IPS-11a (cell line): ENCODE results near the gene SYNDIG1.

Experiments
- H3K4me3 ChIP-seq: one replicate; pipeline ENCODE4 v1.5.1; 2013; ENCODE audit warnings: low read depth, low read length, control low read depth

The SYNDIG1 gene

GRCh38 chr20:24519476-24519875 lies 50.0 kb downstream of the SYNDIG1 start:
- H3K4me3 ChIP-seq, result no peak overlapping the region

GRCh38 chr20:24521032-24521431 lies 51.6 kb downstream of the SYNDIG1 start:
- H3K4me3 ChIP-seq, result no peak overlapping the region

DNA sequence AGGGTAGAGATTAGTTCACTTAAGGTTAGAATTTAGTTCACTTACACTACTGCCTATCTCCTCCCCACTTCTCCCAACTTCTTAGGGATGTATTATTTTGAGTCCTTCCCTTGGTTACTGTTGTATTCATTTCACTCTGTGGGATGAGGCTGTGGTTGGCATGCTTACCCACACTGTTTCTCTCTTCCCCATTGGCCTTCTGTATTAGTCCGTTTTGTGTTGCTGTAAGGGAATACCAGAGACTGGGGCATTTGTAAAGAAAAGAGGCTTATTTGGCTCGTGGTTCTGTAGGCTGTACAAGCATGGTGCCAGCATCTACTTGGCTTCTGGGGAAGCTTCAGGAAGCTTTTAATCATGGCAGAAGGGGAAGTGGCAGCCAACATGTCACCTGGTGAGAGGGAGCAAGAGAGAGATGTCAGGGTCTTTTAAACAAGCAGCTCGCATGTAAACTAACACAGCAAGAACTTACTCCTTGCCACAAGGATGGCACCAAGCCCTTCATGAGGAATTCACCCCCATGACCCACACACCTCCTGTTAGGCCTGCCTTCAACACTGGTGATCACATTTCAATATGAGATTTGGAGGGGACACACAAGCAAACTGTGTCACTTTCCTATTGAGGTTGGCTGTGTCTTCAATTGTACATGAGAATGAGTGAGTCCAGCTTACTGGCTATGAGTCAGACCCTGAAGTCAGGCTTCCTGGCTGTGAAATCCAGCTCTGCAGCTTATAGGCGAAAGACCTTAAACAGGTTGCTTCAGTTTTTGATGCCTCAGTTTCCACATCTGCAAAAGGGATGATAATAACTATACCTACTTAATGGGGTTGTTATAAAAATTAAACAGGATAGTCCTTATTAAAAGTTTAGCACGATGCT lies 53.3 kb downstream of the SYNDIG1 start:
- no peak overlapping the region for H3K4me3 ChIP-seq

DNA sequence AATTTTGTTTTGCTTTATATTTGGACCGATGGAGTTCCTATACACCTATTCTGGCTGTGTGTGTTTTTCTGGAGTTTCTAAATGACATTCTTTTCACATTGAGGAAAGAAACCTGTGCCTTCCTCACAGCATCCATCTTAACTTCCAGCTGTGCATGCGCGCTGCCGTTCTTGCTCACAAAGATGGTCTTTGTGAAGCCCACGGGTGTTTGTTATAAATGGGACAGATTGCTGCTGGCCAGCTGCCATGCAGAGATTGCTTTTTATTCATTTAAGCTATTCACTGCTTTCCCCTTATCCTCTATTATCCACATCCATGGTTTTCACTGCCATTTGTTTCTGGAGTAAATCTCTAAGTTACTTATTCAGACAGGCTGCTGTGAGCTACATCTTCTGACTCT lies 54.2 kb downstream of the SYNDIG1 start:
- H3K4me3 ChIP-seq, result no peak overlapping the region

DNA sequence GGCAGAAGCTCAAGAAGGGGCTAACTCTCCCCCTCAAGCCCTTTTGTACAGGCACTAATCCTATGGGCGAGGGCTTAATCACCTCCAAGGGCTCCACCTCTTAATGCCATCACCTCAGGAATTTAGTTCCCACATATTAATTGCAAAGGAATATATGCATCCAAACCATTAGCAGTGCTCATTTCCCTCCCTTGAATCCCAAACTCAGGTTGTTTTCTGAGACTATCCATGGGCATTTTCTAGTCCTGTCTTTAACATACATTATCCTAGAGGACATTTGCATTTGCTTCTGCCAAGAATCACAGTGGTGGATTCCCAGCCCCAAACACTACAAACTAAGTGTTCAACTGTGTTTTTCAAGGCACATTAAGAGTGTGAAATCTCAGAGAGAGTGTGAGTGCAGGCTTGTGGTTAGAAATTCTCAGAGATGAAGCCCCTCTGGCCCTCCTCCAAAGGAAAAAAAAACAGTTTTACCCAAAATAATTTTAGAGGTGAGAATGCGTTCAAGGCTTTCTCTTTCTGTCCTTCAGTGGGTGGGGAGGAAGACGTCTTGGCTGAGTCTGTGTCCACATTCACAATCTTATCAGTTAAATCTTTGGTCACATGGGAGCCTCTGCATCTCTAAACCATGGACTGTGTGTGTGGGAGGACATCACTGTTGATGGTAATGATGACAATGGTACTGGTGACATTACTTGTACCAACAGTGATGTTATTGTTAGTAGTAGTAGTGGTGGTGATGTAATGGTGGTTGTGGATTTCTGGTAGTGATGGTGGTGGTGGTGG lies 59.3 kb downstream of the SYNDIG1 start:
- no peak overlapping the region for H3K4me3 ChIP-seq

DNA sequence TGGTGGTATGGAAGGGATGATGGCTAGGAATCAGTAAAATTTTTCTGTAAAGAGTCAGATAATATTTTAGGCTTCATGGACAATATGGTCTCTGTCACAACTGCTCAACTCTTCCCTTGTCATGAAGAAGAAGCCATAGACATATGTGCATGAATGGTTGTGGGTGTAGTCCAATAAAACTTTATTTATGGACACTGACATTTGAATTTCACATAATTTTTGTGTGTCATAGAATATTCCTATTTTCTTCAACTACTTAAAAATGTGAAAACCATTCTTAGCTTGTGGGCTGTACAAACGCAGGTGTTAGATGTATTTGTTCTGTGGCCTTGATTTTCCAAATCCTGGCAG lies 59.9 kb downstream of the SYNDIG1 start:
- H3K4me3 ChIP-seq, result no peak overlapping the region

- no peak overlapping the region for H3K4me3 ChIP-seq
These were observed 60.8 kb downstream of the SYNDIG1 start for GRCh38 chr20:24530131-24530680.

- no peak overlapping the region for H3K4me3 ChIP-seq
These were observed 61.8 kb downstream of the SYNDIG1 start for GRCh38 chr20:24531202-24531601.

GRCh38 chr20:24531631-24532419 lies 62.4 kb downstream of the SYNDIG1 start:
- H3K4me3 ChIP-seq, result no peak overlapping the region

- no peak overlapping the region for H3K4me3 ChIP-seq
These were observed 64.0 kb downstream of the SYNDIG1 start for GRCh38 chr20:24533449-24533848.

GRCh38 chr20:24534282-24534681 lies 64.9 kb downstream of the SYNDIG1 start:
- H3K4me3 ChIP-seq, result no peak overlapping the region

GRCh38 chr20:24535941-24536730 lies 66.7 kb downstream of the SYNDIG1 start:
- H3K4me3 ChIP-seq, result no peak overlapping the region

GRCh38 chr20:24537210-24537609 lies 67.8 kb downstream of the SYNDIG1 start:
- no peak overlapping the region for H3K4me3 ChIP-seq

- no peak overlapping the region for H3K4me3 ChIP-seq
These were observed 73.3 kb downstream of the SYNDIG1 start for GRCh38 chr20:24542721-24543120.

- H3K4me3 ChIP-seq, result no peak overlapping the region
These were observed 73.7 kb downstream of the SYNDIG1 start for GRCh38 chr20:24543168-24543567.

- no peak overlapping the region for H3K4me3 ChIP-seq
These were observed 74.3 kb downstream of the SYNDIG1 start for GRCh38 chr20:24543741-24544140.

- H3K4me3 ChIP-seq, result no peak overlapping the region
These were observed 74.9 kb downstream of the SYNDIG1 start for GRCh38 chr20:24544371-24544770.

DNA sequence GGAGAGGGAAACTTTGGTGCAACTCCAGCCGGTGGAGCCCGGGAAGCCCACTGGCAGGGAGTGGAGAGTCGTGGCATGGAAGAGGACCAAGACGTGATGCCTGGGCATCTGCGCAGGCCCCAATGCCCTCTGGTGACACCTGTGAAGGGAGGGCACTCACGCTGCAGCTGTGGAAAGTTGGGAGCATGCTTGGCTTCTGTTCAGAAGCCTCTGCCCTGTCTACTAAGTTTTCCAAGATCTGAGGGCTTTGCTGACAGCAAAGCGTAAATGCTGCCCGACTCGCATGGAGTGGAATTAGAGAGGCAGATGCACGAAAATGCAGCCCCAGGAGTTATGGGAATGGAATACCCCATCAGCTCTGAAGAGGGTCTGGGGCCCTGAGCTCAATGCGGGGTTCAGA lies 75.7 kb downstream of the SYNDIG1 start:
- H3K4me3 ChIP-seq, result no peak overlapping the region

- no peak overlapping the region for H3K4me3 ChIP-seq
These were observed 76.9 kb downstream of the SYNDIG1 start for GRCh38 chr20:24546232-24546892.

DNA sequence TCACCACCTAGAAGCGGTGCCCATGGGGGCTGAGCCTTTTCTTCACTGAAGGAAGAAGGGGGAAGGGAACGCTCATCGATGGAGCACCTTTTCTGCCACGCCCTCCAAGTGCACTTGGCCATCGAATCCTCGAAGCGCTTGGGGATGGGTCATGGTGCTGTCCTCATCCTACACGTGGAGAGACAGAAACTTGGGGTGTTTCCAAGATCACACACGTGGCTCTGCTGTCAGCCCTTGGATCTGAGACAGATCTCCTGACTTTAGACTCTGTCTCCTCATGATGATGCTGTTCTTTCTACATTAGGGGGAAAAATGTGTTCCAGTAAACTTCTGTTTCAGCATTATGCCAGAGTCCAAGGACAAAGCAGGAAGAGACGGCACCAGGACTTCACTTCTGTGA lies 78.5 kb downstream of the SYNDIG1 start:
- H3K4me3 ChIP-seq, result no peak overlapping the region
